PC-9 (cell line): ENCODE results near the gene C14orf39. TPM values are rescaled to one million over a fixed set of nuclear protein-coding genes. Genes with fewer than 3 reads are reported as not detected.

Source experiments
- BruUV-seq: library from RNA; stranded (reverse); fragments of 400-500 nt; replicated peaks from 2 replicates; lab custom pipeline; 2021; lab: Mats Ljungman, UMichigan
- CTCF ChIA-PET: fragments of 300-600 bp; sonication (Branson Sonifier 250); formaldehyde crosslinking; loops from one replicate; lab custom pipeline; 2022; ENCODE audit warnings: antibody characterized with exemption; lab: Charles Lee
- POLR2A ChIA-PET: fragments of 300-600 bp; sonication (Branson Sonifier 250); formaldehyde crosslinking; loops from one replicate; lab custom pipeline; 2022; ENCODE audit warnings: antibody characterized with exemption; ENCODE audit not compliant: unreplicated experiment; lab: Charles Lee
- DNase-seq, 2 experiments: peaks; one replicate each; pipeline versions ENCODE4 v3.0.0 to v3.0.0-alpha.2; 2015 to 2022; ENCODE audit warnings: mixed read lengths in 1 of 2
- H2AFZ ChIP-seq: fragments of 200-600 bp; sonication (generic); 2 replicates; pipeline ENCODE4 v1.8.1; 2017; ENCODE audit warnings: antibody characterized with exemption
- H3F3A ChIP-seq: fragments of 200-600 bp; sonication (generic); 2 replicates; pipeline ENCODE4 v1.8.1; 2017; ENCODE audit warnings: antibody characterized with exemption, mild to moderate bottlenecking, low read depth; ENCODE audit not compliant: insufficient read depth
- H3K27ac ChIP-seq: fragments of 200-600 bp; sonication (generic); 2 replicates; pipeline ENCODE4 v1.6.1; 2016; ENCODE audit warnings: mixed run types
- H3K27me3 ChIP-seq: fragments of 200-600 bp; sonication (generic); 2 replicates; pipeline ENCODE4 v1.6.1; 2016; ENCODE audit warnings: low read depth, mixed run types; ENCODE audit not compliant: insufficient read depth
- H3K36me3 ChIP-seq: fragments of 200-600 bp; sonication (generic); 2 replicates; pipeline ENCODE4 v1.6.1; 2016; ENCODE audit warnings: low read depth, mixed run types
- H3K4me1 ChIP-seq: fragments of 200-600 bp; sonication (generic); replicated peaks from 2 replicates; pipeline ENCODE4 v1.6.1; 2016; ENCODE audit warnings: mixed run types; ENCODE audit not compliant: insufficient read depth
- H3K4me2 ChIP-seq: fragments of 200-600 bp; sonication (generic); 2 replicates; pipeline ENCODE4 v1.6.1; 2017; ENCODE audit warnings: mixed run types
- H3K4me3 ChIP-seq: fragments of 200-600 bp; sonication (generic); 2 replicates; pipeline ENCODE4 v1.6.1; 2016; ENCODE audit warnings: mixed run types
- H3K79me2 ChIP-seq: fragments of 200-600 bp; sonication (generic); 2 replicates; pipeline ENCODE4 v1.6.1; 2017; ENCODE audit warnings: low read depth, mixed run types
- H3K9me2 ChIP-seq: fragments of 200-600 bp; sonication (generic); 2 replicates; pipeline ENCODE4 v1.8.1; 2017; ENCODE audit warnings: mild to moderate bottlenecking; ENCODE audit not compliant: insufficient read depth
- H3K9me3 ChIP-seq: fragments of 200-600 bp; sonication (generic); 2 replicates; pipeline ENCODE4 v1.8.1; 2016; ENCODE audit warnings: low read depth; ENCODE audit not compliant: insufficient read depth
- H4K20me1 ChIP-seq: fragments of 200-600 bp; sonication (generic); 2 replicates; pipeline ENCODE4 v1.8.1; 2017; ENCODE audit not compliant: insufficient read depth
- CTCF ChIP-seq: fragments of 200-600 bp; sonication (generic); conservative IDR thresholded peaks from 2 replicates; pipeline ENCODE4 v1.6.1; 2017; ENCODE audit warnings: mixed run types, antibody characterized with exemption, mild to moderate bottlenecking, moderate library complexity
- EZH2 ChIP-seq: fragments of 200-600 bp; sonication (generic); IDR thresholded peaks from 2 replicates; pipeline ENCODE4 v1.8.0; 2017; ENCODE audit warnings: antibody characterized with exemption, low read depth
- intact Hi-C: fragments of 100-400 bp; cut with micrococcal nuclease; formaldehyde crosslinking; loops from one replicate; pipeline ENCODE4 v1.10.0; 2022; ENCODE audit not compliant: unreplicated experiment
- total RNA-seq: library from RNA; stranded (reverse); gene quantifications from 2 replicates; pipeline ENCODE4 v1.2.3, GENCODE V29; 2021

Gene C14orf39
- total RNA-seq, 1 experiment from 2014 or later, result not detected

GRCh38 chr14:60509438-60510253, 23.8 kb upstream of the C14orf39 start:
- no peak overlapping the region for H3K27ac ChIP-seq
- no peaks in the 10 kb centered on the region for H3K36me3 ChIP-seq
- H4K20me1 ChIP-seq, result no peaks in the 10 kb centered on the region
- no peak for DNase-seq
- H3K4me3 ChIP-seq, result no peak overlapping the region
- no peaks in the 10 kb centered on the region for H3K9me3 ChIP-seq
- peaks cover 29% of the 10 kb centered on the region for H3K27me3 ChIP-seq
- no peaks in the 10 kb centered on the region for H3K4me1 ChIP-seq
- ChIA-PET POLR2A (interaction anchor here (0.6 kb wide), 1 partner anchor 59 kb away, joined by 3 read pairs; no protein-coding TSS in a partner anchor), CTCF (no interaction called here)
- no peaks in the 10 kb centered on the region for H3F3A ChIP-seq
- no peaks in the 10 kb centered on the region for H3K9me2 ChIP-seq
- TF ChIP-seq CTCF (no peak), EZH2 (no peak)
- BruUV-seq, result no TSS peak
- no peak overlapping the region for H2AFZ ChIP-seq
- intact Hi-C loops, result no loop called here
- H3K4me2 ChIP-seq, result no peak overlapping the region
- H3K79me2 ChIP-seq, result no peaks in the 10 kb centered on the region

GRCh38 chr14:60508707-60509437, 23.0 kb upstream of the C14orf39 start, which contains the start of gene SIX6:
Gene SIX6, plus strand, starts transcription at chr14:60509146. Its CDS starts 253 bp downstream, at chr14:60509399.
- H4K20me1 ChIP-seq, result no peaks in the 10 kb centered on the region
- TF ChIP-seq CTCF (no peak), EZH2 (no peak)
- no peak within 1 kb of the TSS for H3K27ac ChIP-seq
- intact Hi-C loops, result no loop called here
- CTCF ChIA-PET, result no interaction called here
- DNase-seq, result no peak
- BruUV-seq, result no TSS peak
- H3K27me3 ChIP-seq, result peaks cover 21% of the 10 kb centered on the region
- H3K4me2 ChIP-seq, result no peak within 1 kb of the TSS
- H3K79me2 ChIP-seq, result no peaks in the 10 kb centered on the region
- POLR2A ChIA-PET, result interaction anchor here (0.6 kb wide), 1 partner anchor 60 kb away, joined by 3 read pairs; no protein-coding TSS in a partner anchor
- H3K4me3 ChIP-seq, result no peak within 1 kb of the TSS
- no peaks in the 10 kb centered on the region for H3K9me2 ChIP-seq
- no peak within 1 kb of the TSS for H2AFZ ChIP-seq
- no peaks in the 10 kb centered on the region for H3K9me3 ChIP-seq
- no peaks in the 10 kb centered on the region for H3K4me1 ChIP-seq
- H3F3A ChIP-seq, result no peaks in the 10 kb centered on the region
- H3K36me3 ChIP-seq, result no peaks in the 10 kb centered on the region

- Histone ChIP-seq H3K9me3 (no peaks in the 10 kb centered on the region), H3K36me3 (no peaks in the 10 kb centered on the region), H2AFZ (no peak overlapping the region), H3K4me3 (no peak overlapping the region), H3K27ac (no peak overlapping the region), H3K4me1 (no peaks in the 10 kb centered on the region), H3K9me2 (no peaks in the 10 kb centered on the region), H3K79me2 (no peaks in the 10 kb centered on the region), H3K27me3 (peaks cover 16% of the 10 kb centered on the region), H4K20me1 (no peaks in the 10 kb centered on the region), H3K4me2 (no peak overlapping the region), H3F3A (no peaks in the 10 kb centered on the region)
- TF ChIP-seq CTCF (no peak), EZH2 (no peak)
- no peak for DNase-seq
- ChIA-PET CTCF (no interaction called here), POLR2A (interaction anchor here (0.6 kb wide), 1 partner anchor 717 kb away, joined by 4 read pairs; no protein-coding TSS in a partner anchor)
- BruUV-seq, result no TSS peak
- intact Hi-C loops, result no loop called here
These were observed 22.5 kb upstream of the C14orf39 start for GRCh38 chr14:60508363-60508706.
